SH-SY5Y (cell line): ENCODE results near the gene KCNJ10.

Experiments
- GATA2 ChIP-seq: IDR thresholded peaks from 2 replicates; pipeline ENCODE4 v1.6.1; 2011; ENCODE audit warnings: mild to moderate bottlenecking, low read depth, low read length
- GATA3 ChIP-seq: IDR thresholded peaks from 2 replicates; pipeline ENCODE4 v1.6.1; 2011; ENCODE audit warnings: low read depth, mild to moderate bottlenecking, low read length, moderate library complexity

- TF ChIP-seq GATA3 (no peak), GATA2 (no peak)
Measured at GRCh38 chr1:159983681-159984080, 86.3 kb downstream of the KCNJ10 start.
